A673 (cell line): ENCODE results near the gene NEK7.

Experiments
- EZH2 ChIP-seq: fragments of 200-600 bp; sonication (generic); IDR thresholded peaks from 2 replicates; pipeline ENCODE4 v1.6.1; 2017; ENCODE audit warnings: borderline replicate concordance, low read depth, mild to moderate bottlenecking, mixed read lengths, antibody characterized with exemption, low read length; ENCODE audit not compliant: poor library complexity, severe bottlenecking
- TF ChIP-seq, protein P1 (sequence below): fragments of 300-800, 200-600 bp; sonication (generic); conservative IDR thresholded peaks from 2 replicates; pipeline ENCODE4 v1.5.1; 2017; ENCODE audit warnings: low read depth, mild to moderate bottlenecking, antibody characterized with exemption, low read length, moderate library complexity, mixed read lengths

GRCh38 chr1:198232378-198232777 lies 75.6 kb downstream of the NEK7 start:
- TF ChIP-seq, protein P1, sequence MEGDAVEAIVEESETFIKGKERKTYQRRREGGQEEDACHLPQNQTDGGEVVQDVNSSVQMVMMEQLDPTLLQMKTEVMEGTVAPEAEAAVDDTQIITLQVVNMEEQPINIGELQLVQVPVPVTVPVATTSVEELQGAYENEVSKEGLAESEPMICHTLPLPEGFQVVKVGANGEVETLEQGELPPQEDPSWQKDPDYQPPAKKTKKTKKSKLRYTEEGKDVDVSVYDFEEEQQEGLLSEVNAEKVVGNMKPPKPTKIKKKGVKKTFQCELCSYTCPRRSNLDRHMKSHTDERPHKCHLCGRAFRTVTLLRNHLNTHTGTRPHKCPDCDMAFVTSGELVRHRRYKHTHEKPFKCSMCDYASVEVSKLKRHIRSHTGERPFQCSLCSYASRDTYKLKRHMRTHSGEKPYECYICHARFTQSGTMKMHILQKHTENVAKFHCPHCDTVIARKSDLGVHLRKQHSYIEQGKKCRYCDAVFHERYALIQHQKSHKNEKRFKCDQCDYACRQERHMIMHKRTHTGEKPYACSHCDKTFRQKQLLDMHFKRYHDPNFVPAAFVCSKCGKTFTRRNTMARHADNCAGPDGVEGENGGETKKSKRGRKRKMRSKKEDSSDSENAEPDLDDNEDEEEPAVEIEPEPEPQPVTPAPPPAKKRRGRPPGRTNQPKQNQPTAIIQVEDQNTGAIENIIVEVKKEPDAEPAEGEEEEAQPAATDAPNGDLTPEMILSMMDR, result no peak
- TF ChIP-seq EZH2, result no peak
